Endothelial cell of umbilical vein (primary cell): ENCODE measurements around the gene SLIT1. TPM values are rescaled to one million over a fixed set of nuclear protein-coding genes. Genes with fewer than 3 reads are reported as not detected.

ENCODE experiments used
- BruUV-seq: library from RNA; stranded (reverse); fragments of 400-500 nt; replicated peaks from 2 replicates; lab custom pipeline; 2021; lab: Mats Ljungman, UMichigan
- CTCF ChIA-PET: fragments of 300-600, 350-600 bp; sonication (Branson Sonifier 250); formaldehyde crosslinking; loops from one replicate; lab custom pipeline; 2021; ENCODE audit warnings: antibody characterized with exemption, inconsistent platforms; lab: Charles Lee
- POLR2A ChIA-PET: fragments of 300-600, 350-600 bp; sonication (Branson Sonifier 250); formaldehyde crosslinking; loops from one replicate; lab custom pipeline; 2021; ENCODE audit warnings: antibody characterized with exemption, inconsistent platforms; lab: Charles Lee
- DNase-seq: peaks from one replicate; pipeline ENCODE4 v3.0.0-alpha.2; 2011; ENCODE audit warnings: low read depth, low spot score
- FAIRE-seq: peaks from 2 replicates; lab custom pipeline; 2011; peaks lifted over from hg19 to GRCh38; lab: Jason Lieb, UNC
- H2AFZ ChIP-seq: 2 replicates; pipeline ENCODE4 v1.6.0; 2012; ENCODE audit warnings: low read depth, low read length, control low read depth, inconsistent platforms
- H3K27ac ChIP-seq: 2 replicates; pipeline ENCODE4 v1.5.1; 2011; ENCODE audit warnings: low read depth, mild to moderate bottlenecking, control low read depth, low read length, moderate library complexity; ENCODE audit not compliant: insufficient read depth
- H3K27me3 ChIP-seq, 2 experiments: 2 replicates each; pipeline versions ENCODE4 v1.6.0 to v1.6.1; 2011; ENCODE audit warnings: low read length in 2 of 2, mixed read lengths in 1 of 2; ENCODE audit not compliant: control insufficient read depth in 2 of 2, insufficient read depth in 2 of 2
- H3K36me3 ChIP-seq, 2 experiments: 2 replicates in 1 of 2; 3 replicates in 1 of 2; pipeline ENCODE4 v1.5.1; 2011; ENCODE audit warnings: low read length in 2 of 2, mild to moderate bottlenecking in 1 of 2, moderate library complexity in 1 of 2; ENCODE audit not compliant: control insufficient read depth in 2 of 2, insufficient read depth in 2 of 2; ENCODE audit errors: extremely low read depth in 1 of 2
- H3K4me1 ChIP-seq: 3 replicates; pipeline ENCODE4 v1.5.1; 2011; ENCODE audit warnings: mild to moderate bottlenecking, low read length; ENCODE audit not compliant: control insufficient read depth, insufficient read depth; ENCODE audit errors: extremely low read depth
- H3K4me2 ChIP-seq: 2 replicates; pipeline ENCODE4 v1.6.1; 2011; ENCODE audit warnings: low read length, control low read depth, mixed read lengths; ENCODE audit not compliant: insufficient read depth
- H3K4me3 ChIP-seq, 3 experiments: fragments of 200-600 bp in 1 of 3; sonication (generic), shearing (Covaris generic) in 1 of 3; replicated peaks in 1 of 3; 2 replicates each; pipeline ENCODE4 v1.5.1; 2011 to 2016; ENCODE audit warnings: control low read depth in 3 of 3, low read length in 3 of 3, mild to moderate bottlenecking in 2 of 3, inconsistent platforms in 1 of 3, low read depth in 1 of 3, moderate library complexity in 1 of 3; ENCODE audit not compliant: insufficient read depth in 1 of 3
- H3K79me2 ChIP-seq: 2 replicates; pipeline ENCODE4 v1.6.0; 2012; ENCODE audit warnings: low read length, inconsistent platforms; ENCODE audit not compliant: control insufficient read depth, insufficient read depth
- H3K9ac ChIP-seq: replicated peaks from 2 replicates; pipeline ENCODE3; 2011; ENCODE audit warnings: low read length, control low read depth; ENCODE audit not compliant: insufficient read depth; ENCODE audit errors: extremely low read depth
- H3K9me1 ChIP-seq: replicated peaks from 3 replicates; pipeline ENCODE4 v1.6.0; 2011; ENCODE audit warnings: mild to moderate bottlenecking, low read length; ENCODE audit not compliant: control insufficient read depth, insufficient read depth; ENCODE audit errors: extremely low read depth
- H3K9me3 ChIP-seq: replicated peaks from 2 replicates; pipeline ENCODE4 v1.5.1; 2012; ENCODE audit warnings: low read length, inconsistent platforms; ENCODE audit not compliant: control insufficient read depth, insufficient read depth
- H4K20me1 ChIP-seq: replicated peaks from 2 replicates; pipeline ENCODE3; 2011; ENCODE audit warnings: mild to moderate bottlenecking, low read length; ENCODE audit not compliant: control insufficient read depth, insufficient read depth; ENCODE audit errors: extremely low read depth
- CTCF ChIP-seq, 2 donors: IDR thresholded peaks; 1 replicate in 1 of 2; 2 replicates in 1 of 2; pipeline ENCODE4 v1.5.1; 2011; ENCODE audit warnings: low read length in 2 of 2, mild to moderate bottlenecking in 2 of 2, moderate library complexity in 2 of 2, control low read depth in 1 of 2, inconsistent platforms in 1 of 2, low read depth in 1 of 2; ENCODE audit not compliant: insufficient read depth in 1 of 2; ENCODE audit errors: extremely low read depth in 1 of 2
- EZH2 ChIP-seq: IDR thresholded peaks from 2 replicates; pipeline ENCODE4 v1.6.1; 2012; ENCODE audit warnings: borderline replicate concordance, low read depth, mild to moderate bottlenecking, moderate library complexity, low read length, inconsistent platforms; ENCODE audit not compliant: severe bottlenecking
- FOS ChIP-seq: IDR thresholded peaks from 2 replicates; pipeline ENCODE4 v1.6.1; 2011; ENCODE audit warnings: mild to moderate bottlenecking, low read length, moderate library complexity, borderline replicate concordance; ENCODE audit not compliant: insufficient read depth
- GATA2 ChIP-seq: IDR thresholded peaks from 2 replicates; pipeline ENCODE4 v1.7.0; 2011; ENCODE audit warnings: low read depth, mild to moderate bottlenecking, moderate library complexity, mixed read lengths, low read length; ENCODE audit not compliant: insufficient read length, insufficient read depth
- JUN ChIP-seq: IDR thresholded peaks from 2 replicates; pipeline ENCODE4 v1.6.1; 2011; ENCODE audit warnings: borderline replicate concordance, low read depth; ENCODE audit not compliant: insufficient read length, insufficient read depth
- MAX ChIP-seq: IDR thresholded peaks from 2 replicates; pipeline ENCODE4 v1.6.1; 2011; ENCODE audit not compliant: insufficient read depth, insufficient read length
- MYC ChIP-seq: IDR thresholded peaks from one replicate; pipeline ENCODE4 v1.6.1; 2011; ENCODE audit warnings: mild to moderate bottlenecking, low read depth, low read length
- POLR2A ChIP-seq: IDR thresholded peaks from 2 replicates; pipeline ENCODE4 v1.6.1; 2012; ENCODE audit warnings: low read depth, mild to moderate bottlenecking, control low read depth, low read length
- POLR2AphosphoS5 ChIP-seq: IDR thresholded peaks from 2 replicates; pipeline ENCODE4 v1.6.1; 2012; ENCODE audit warnings: low read depth, mild to moderate bottlenecking, control low read depth, low read length, moderate library complexity; ENCODE audit not compliant: insufficient read depth
- dilution Hi-C: fragments of 300-500 bp; cut with MboI; formaldehyde crosslinking; loops from one replicate; pipeline ENCODE4 v1.15.0; 2019; ENCODE audit warnings: low sequenced_read_pairs; ENCODE audit not compliant: extremely low pct_ligation_motif_present
- intact Hi-C: fragments of 100-400 bp; cut with micrococcal nuclease; formaldehyde crosslinking; loops from one replicate; pipeline ENCODE4 v1.10.0; 2022
- polyA plus RNA-seq, 4 experiments: library from polyadenylated mRNA; depleted of rRNA in 3 of 4; stranded (reverse) in 3 of 4; unstranded in 1 of 4; fragments of >200 nt; gene quantifications; 2 replicates each; pipeline versions ENCODE4 v1.2.1 to v1.2.3, GENCODE V29; 2011 to 2012; ENCODE audit warnings: missing spikeins in 1 of 4
- total RNA-seq: library from RNA; stranded (reverse); gene quantifications from 2 replicates; pipeline ENCODE4 v1.2.3, GENCODE V29; 2021

The SLIT1 gene
- total and polyA plus RNA-seq, 2 donors (not counting 3 experiments of a cell fraction or from before 2014, with no cell fraction given) = 0.04 to 0.20 TPM

DNA sequence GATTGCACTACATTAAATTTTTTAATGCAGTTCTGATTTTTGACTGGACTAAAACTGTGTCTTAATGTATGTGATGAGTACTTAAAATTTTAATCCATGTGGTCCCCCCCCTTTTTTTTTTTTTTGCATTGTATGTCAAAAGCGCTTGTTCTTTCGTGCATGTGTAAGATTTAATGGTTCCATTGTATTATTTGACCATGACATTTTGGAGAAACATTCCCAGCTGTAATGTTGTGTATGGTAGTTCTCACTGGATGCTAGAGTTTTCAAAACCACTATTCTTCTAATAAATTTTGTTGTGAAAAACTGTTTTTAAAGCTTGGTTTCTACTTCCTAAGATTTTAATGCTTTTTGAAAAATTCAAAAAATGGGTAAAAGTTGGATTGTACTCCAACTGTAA lies 221.6 kb downstream of the SLIT1 start:
- H3K27me3 ChIP-seq = no peaks in the 10 kb centered on the region
- peaks cover 11% of the 10 kb centered on the region for H3K4me1 ChIP-seq
- DNase-seq (no peak), FAIRE-seq (no peak)
- no peaks in the 10 kb centered on the region for H3K9me3 ChIP-seq
- no peak overlapping the region for H2AFZ ChIP-seq
- H3K27ac ChIP-seq = no peak overlapping the region
- H3K9ac ChIP-seq = no peak overlapping the region
- dilution Hi-C loops = no loop called here
- H4K20me1 ChIP-seq = peaks cover 2% of the 10 kb centered on the region
- BruUV-seq = no TSS peak
- no peaks in the 10 kb centered on the region for H3K36me3 ChIP-seq
- no peaks in the 10 kb centered on the region for H3K9me1 ChIP-seq
- ChIA-PET CTCF (no interaction called here), POLR2A (interaction anchor here (0.6 kb wide), 1 partner anchor 301 kb away, joined by 3 read pairs; no protein-coding TSS in a partner anchor)
- TF ChIP-seq POLR2A = no peak
- TF ChIP-seq JUN = no peak
- no peak for TF ChIP-seq MAX
- no peak for TF ChIP-seq POLR2AphosphoS5
- no peak for TF ChIP-seq EZH2
- TF ChIP-seq FOS = no peak
- no peak for TF ChIP-seq GATA2
- TF ChIP-seq MYC = no peak
- no peak for TF ChIP-seq CTCF (IDR thresholded peaks at IDR 0.05; ENCODE audit: extremely low read depth in 1 of 2, insufficient read depth in 1 of 2, low read depth in 1 of 2, low read length in 2 of 2)
- H3K4me3 ChIP-seq = no peak overlapping the region
- H3K4me2 ChIP-seq = no peak overlapping the region
- H3K79me2 ChIP-seq = peaks cover under 1% of the 10 kb centered on the region
- intact Hi-C loops = no loop called here
